GM18858 (cell line): ENCODE results near the gene STMN3.

ENCODE experiments used
- ATAC-seq: cut with Tn5 transposase; IDR thresholded peaks from one replicate; pipeline ENCODE4 v1.9.1; 2021; ENCODE audit not compliant: unreplicated experiment

STMN3 gene

GRCh38 chr20:63590218-63591146 is 62.7 kb downstream of the STMN3 start:
- ATAC-seq, result no peak
